Neuronal stem cell (in vitro differentiated cells): ENCODE results near the gene ZFP14.
"Not testable (repeated sequence)": the region's sequence is repeated elsewhere in the genome, so short reads cannot be mapped to it uniquely, and the experiment has no call there.

Experiments used
- DNase-seq: peaks from one replicate; pipeline ENCODE4 v3.0.0-alpha.2; 2013; ENCODE audit warnings: low spot score
- H2AFZ ChIP-seq: one replicate; pipeline ENCODE4 v1.6.1; 2013; ENCODE audit warnings: mild to moderate bottlenecking, low read length, inconsistent platforms
- H2AK5ac ChIP-seq: 2 replicates; pipeline ENCODE4 v1.6.1; 2013; ENCODE audit warnings: low read depth, mild to moderate bottlenecking, inconsistent platforms, low read length, moderate library complexity, mixed read lengths
- H2BK120ac ChIP-seq: 2 replicates; pipeline ENCODE4 v1.6.1; 2013; ENCODE audit warnings: low read depth, mild to moderate bottlenecking, inconsistent platforms, low read length, moderate library complexity, mixed read lengths
- H2BK12ac ChIP-seq: one replicate; pipeline ENCODE4 v1.6.1; 2013; ENCODE audit warnings: low read length, inconsistent platforms
- H2BK15ac ChIP-seq: 2 replicates; pipeline ENCODE4 v1.6.1; 2013; ENCODE audit warnings: mild to moderate bottlenecking, low read length, inconsistent platforms, mixed read lengths
- H2BK5ac ChIP-seq: one replicate; pipeline ENCODE4 v1.6.1; 2013; ENCODE audit warnings: inconsistent platforms, mild to moderate bottlenecking, low read length, moderate library complexity
- H3K14ac ChIP-seq: one replicate; pipeline ENCODE4 v1.6.1; 2013; ENCODE audit warnings: low read length, inconsistent platforms
- H3K18ac ChIP-seq: 2 replicates; pipeline ENCODE4 v1.6.1; 2013; ENCODE audit warnings: low read length, inconsistent platforms
- H3K23ac ChIP-seq: 2 replicates; pipeline ENCODE4 v1.6.1; 2013; ENCODE audit warnings: low read depth, mild to moderate bottlenecking, mixed read lengths, low read length, inconsistent platforms; ENCODE audit not compliant: poor library complexity
- H3K27ac ChIP-seq: replicated peaks from 3 replicates; pipeline ENCODE4 v1.5.1; 2013; ENCODE audit warnings: low read length, inconsistent platforms
- H3K27me3 ChIP-seq, 3 experiments: 2 replicates each; pipeline ENCODE4 v1.6.1; 2013; ENCODE audit warnings: low read length in 3 of 3, mild to moderate bottlenecking in 2 of 3, inconsistent platforms in 1 of 3, low read depth in 1 of 3, mixed read lengths in 1 of 3, moderate library complexity in 1 of 3; ENCODE audit not compliant: control insufficient read depth in 3 of 3, insufficient read depth in 3 of 3
- H3K36me3 ChIP-seq, 2 donors: replicated peaks in 1 of 2; 2 replicates each; pipeline ENCODE4 v1.6.1; 2013; ENCODE audit warnings: low read length in 2 of 2; ENCODE audit not compliant: control insufficient read depth in 2 of 2, insufficient read depth in 2 of 2
- H3K4ac ChIP-seq: 2 replicates; pipeline ENCODE4 v1.6.1; 2013; ENCODE audit warnings: inconsistent platforms, mild to moderate bottlenecking, low read length, moderate library complexity
- H3K4me1 ChIP-seq, 2 donors: 1 replicate in 1 of 2; 2 replicates in 1 of 2; pipeline ENCODE4 v1.6.1; 2013; ENCODE audit warnings: low read length in 2 of 2, low read depth in 1 of 2; ENCODE audit not compliant: control insufficient read depth in 2 of 2, insufficient read depth in 1 of 2
- H3K4me2 ChIP-seq: one replicate; pipeline ENCODE4 v1.6.1; 2013; ENCODE audit warnings: mild to moderate bottlenecking, low read length, inconsistent platforms; ENCODE audit not compliant: insufficient read depth, poor library complexity, severe bottlenecking
- H3K4me3 ChIP-seq, 2 donors: 2 replicates each; pipeline ENCODE4 v1.5.1; 2013; ENCODE audit warnings: low read length in 2 of 2, mild to moderate bottlenecking in 2 of 2, inconsistent platforms in 1 of 2, moderate library complexity in 1 of 2
- H3K79me1 ChIP-seq: one replicate; pipeline ENCODE4 v1.6.1; 2013; ENCODE audit warnings: low read depth, mild to moderate bottlenecking, inconsistent platforms, low read length, moderate library complexity
- H3K9ac ChIP-seq: one replicate; pipeline ENCODE4 v1.6.1; 2013; ENCODE audit warnings: mild to moderate bottlenecking, low read depth, low read length, inconsistent platforms; ENCODE audit not compliant: poor library complexity
- H3K9me3 ChIP-seq, 2 donors: replicated peaks in 1 of 2; 2 replicates each; pipeline versions ENCODE3 to v1.6.1; 2013; ENCODE audit warnings: low read length in 2 of 2, mild to moderate bottlenecking in 2 of 2, inconsistent platforms in 1 of 2, low read depth in 1 of 2, mixed read lengths in 1 of 2, moderate library complexity in 1 of 2; ENCODE audit not compliant: control insufficient read depth in 2 of 2, insufficient read depth in 1 of 2
- H4K8ac ChIP-seq: one replicate; pipeline ENCODE4 v1.6.1; 2013; ENCODE audit warnings: low read depth, mild to moderate bottlenecking, inconsistent platforms, low read length, moderate library complexity
- H4K91ac ChIP-seq: one replicate; pipeline ENCODE4 v1.6.1; 2013; ENCODE audit warnings: low read length, low read depth, mild to moderate bottlenecking, inconsistent platforms; ENCODE audit not compliant: poor library complexity
- WGBS, 2 donors: extraction: QIAGEN DNeasy Blood & Tissue Kit; methylation state at CpG; one replicate each; pipeline ENCODE4 v1.1.7; 2013; ENCODE audit warnings: missing lambda C conversion rate in 2 of 2, mixed read lengths in 1 of 2; ENCODE audit not compliant: insufficient read length in 2 of 2, insufficient replicate concordance in 1 of 2; ENCODE audit errors: extremely low coverage in 2 of 2; 5-methylcytosine and 5-hydroxymethylcytosine counted together

Gene ZFP14

DNA sequence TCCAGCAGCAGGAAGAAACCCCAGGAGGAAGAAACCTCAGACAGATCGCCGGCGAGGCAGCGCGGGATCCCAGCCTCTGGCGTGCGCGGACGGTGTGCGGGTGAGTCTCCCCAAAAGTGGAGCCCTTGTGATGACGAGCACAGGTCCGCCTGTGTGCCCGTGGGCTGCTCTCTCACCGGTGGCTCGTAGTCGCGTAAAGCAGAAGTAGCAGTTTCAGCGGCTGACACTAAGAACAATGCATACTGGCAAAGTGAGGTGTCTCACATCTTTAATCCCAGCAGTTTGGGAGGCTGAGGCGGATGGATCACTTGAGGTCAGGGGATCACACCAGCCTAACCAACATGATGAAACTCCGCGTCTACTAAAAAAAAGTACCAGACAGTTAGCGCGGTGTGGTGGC is 69.2 kb downstream of the ZFP14 start:
- H2BK15ac ChIP-seq, H2BK12ac ChIP-seq, H3K9me3 ChIP-seq, H3K23ac ChIP-seq, H3K4ac ChIP-seq, H3K79me1 ChIP-seq, H3K9ac ChIP-seq, H2AFZ ChIP-seq, H4K8ac ChIP-seq, H3K18ac ChIP-seq, H3K27me3 ChIP-seq, H3K4me1 ChIP-seq, DNase-seq, H3K4me2 ChIP-seq, H2BK120ac ChIP-seq, H2BK5ac ChIP-seq, H2AK5ac ChIP-seq, H3K14ac ChIP-seq, H3K36me3 ChIP-seq, H4K91ac ChIP-seq, H3K4me3 ChIP-seq, H3K27ac ChIP-seq: not testable (repeated sequence)
- no CpG with 5 or more reads among the region's 23 CpGs for WGBS, 2 donors

- not testable (repeated sequence) for H4K8ac ChIP-seq, H2BK5ac ChIP-seq, H3K79me1 ChIP-seq, H3K4me3 ChIP-seq, H3K14ac ChIP-seq, H2BK15ac ChIP-seq, H4K91ac ChIP-seq, H3K36me3 ChIP-seq, H3K9ac ChIP-seq, DNase-seq, H3K18ac ChIP-seq, H3K27me3 ChIP-seq, H3K9me3 ChIP-seq, H2AFZ ChIP-seq, H3K4ac ChIP-seq, H3K27ac ChIP-seq, H3K4me1 ChIP-seq, H2AK5ac ChIP-seq, H2BK120ac ChIP-seq, H3K23ac ChIP-seq, H3K4me2 ChIP-seq, H2BK12ac ChIP-seq
- no CpG with 5 or more reads among the region's 39 CpGs for WGBS, 2 donors
Measured at GRCh38 chr19:36309309-36309708, 69.7 kb downstream of the ZFP14 start.

DNA sequence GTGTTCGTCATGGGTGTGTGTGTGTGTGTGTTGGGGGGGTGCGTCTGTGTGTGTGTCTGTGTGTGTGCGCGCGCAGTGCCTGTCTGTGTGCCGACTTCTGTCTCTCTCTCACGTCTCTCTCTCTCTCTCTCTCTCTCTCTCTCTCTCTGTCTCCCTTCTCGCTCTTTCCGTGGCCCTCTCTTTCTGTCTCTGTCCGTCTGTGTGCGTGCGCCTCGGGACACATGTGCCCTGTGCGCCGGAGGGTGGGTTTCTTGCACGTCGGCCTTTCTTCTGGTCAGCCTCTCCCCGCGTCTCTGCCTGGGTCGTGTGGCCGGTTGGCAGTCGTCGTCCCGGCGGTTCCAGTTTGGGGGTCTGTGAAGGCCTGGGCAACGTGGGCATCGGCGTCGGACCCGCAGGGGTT is 86.7 kb downstream of the ZFP14 start:
- not testable (repeated sequence) for H2AFZ ChIP-seq, H3K36me3 ChIP-seq, H3K14ac ChIP-seq, H3K4ac ChIP-seq, H2AK5ac ChIP-seq, H3K4me3 ChIP-seq, H4K91ac ChIP-seq, H3K79me1 ChIP-seq, H2BK15ac ChIP-seq, H3K4me2 ChIP-seq, H3K9ac ChIP-seq, H3K4me1 ChIP-seq, H4K8ac ChIP-seq, H3K18ac ChIP-seq, H2BK5ac ChIP-seq, H3K27ac ChIP-seq, H2BK120ac ChIP-seq, H3K23ac ChIP-seq, H3K9me3 ChIP-seq, H3K27me3 ChIP-seq, DNase-seq, H2BK12ac ChIP-seq
- WGBS, 2 donors, result no CpG with 5 or more reads among the region's 30 CpGs
